PC-3 (cell line): Measurements from ENCODE around the gene ZFP36L2.

Experiments used
- CTCF ChIP-seq: fragments of 300-600 bp; sonication (generic); conservative IDR thresholded peaks from 2 replicates; pipeline ENCODE4 v1.5.1; 2017; ENCODE audit warnings: antibody characterized with exemption, low read depth, mild to moderate bottlenecking, low read length
- EZH2 ChIP-seq: fragments of 300-600 bp; sonication (generic); IDR thresholded peaks from one replicate; pipeline ENCODE4 v1.6.1; 2017; ENCODE audit warnings: antibody characterized with exemption, mild to moderate bottlenecking, low read length; ENCODE audit not compliant: unreplicated experiment
- EZH2phosphoT487 ChIP-seq: fragments of 300-600 bp; sonication (generic); IDR thresholded peaks from 2 replicates; pipeline ENCODE4 v1.6.1; 2018; ENCODE audit warnings: mild to moderate bottlenecking, antibody characterized with exemption, low read length, borderline replicate concordance

- TF ChIP-seq CTCF (peak; percentile 54), EZH2phosphoT487 (no peak), EZH2 (no peak)
These were observed 44.7 kb upstream of the ZFP36L2 start for GRCh38 chr2:43270930-43271615.
